ENCODE results near the gene FAM53A.

- TF ChIP-seq CTCF (conservative IDR thresholded peaks at IDR 0.05; ENCODE audit: low read depth, low read length) (no peak), EZH2 (IDR thresholded peaks at IDR 0.05; ENCODE audit: borderline replicate concordance, low read depth, low read length, poor library complexity, severe bottlenecking) (no peak)
Measured at GRCh38 chr4:1675136-1675801, 8.8 kb downstream of the FAM53A start.
